Right lobe of liver (tissue), 6 donors: ENCODE results near the gene AIPL1. TPM values are rescaled to one million over a fixed set of nuclear protein-coding genes. Genes with fewer than 3 reads are reported as not detected.
A peak's percentile ranks its signal among the peaks of the same experiment; 100 is the strongest.

Experiments
- ATAC-seq, 4 donors: fragments of 200-7000 bp; cut with Tn5 transposase; one replicate each; pipeline ENCODE4 v1.9.1; 2020; ENCODE audit warnings: mild to moderate bottlenecking in 4 of 4, moderate library complexity in 4 of 4
- DNase-seq, 3 donors: peaks; one replicate each; pipeline ENCODE4 v3.0.0-alpha.2; 2020
- H3K27ac ChIP-seq, 3 donors: fragments of 200-600 bp; one replicate each; pipeline ENCODE4 v1.8.0; 2022
- H3K27me3 ChIP-seq, 2 donors: fragments of 200-600 bp; one replicate each; pipeline ENCODE4 v1.8.0; 2022
- H3K36me3 ChIP-seq, 4 donors: fragments of 200-600 bp; sonication (generic) in 1 of 4; one replicate each; pipeline versions ENCODE4 v1.5.1 to v1.8.0; 2017 to 2022; ENCODE audit warnings: control low read depth in 1 of 4
- H3K4me1 ChIP-seq, 4 donors: fragments of 200-600 bp; sonication (generic) in 1 of 4; one replicate each; pipeline versions ENCODE4 v1.5.1 to v1.8.0; 2017 to 2022; ENCODE audit warnings: control low read depth in 1 of 4
- H3K4me3 ChIP-seq, 3 donors: fragments of 200-600 bp; one replicate each; pipeline ENCODE4 v1.8.0; 2022
- H3K9me3 ChIP-seq, 4 donors: fragments of 200-600 bp; sonication (generic) in 1 of 4; one replicate each; pipeline versions ENCODE4 v1.5.1 to v1.8.0; 2017 to 2022; ENCODE audit warnings: control low read depth in 1 of 4
- CTCF ChIP-seq, 4 donors: fragments of 200-600 bp in 3 of 4; fragments of 450-650 bp in 1 of 4; IDR thresholded peaks; one replicate each; pipeline versions ENCODE4 v1.5.1 to v1.8.0; 2016 to 2022; ENCODE audit warnings: antibody characterized with exemption in 4 of 4, mild to moderate bottlenecking in 2 of 4
- POLR2A ChIP-seq: fragments of 450-650 bp; IDR thresholded peaks from one replicate; pipeline ENCODE4 v1.6.1; 2017; ENCODE audit warnings: antibody characterized with exemption, mild to moderate bottlenecking
- WGBS: methylation state at CpG from one replicate; pipeline ENCODE4 v1.1.6; 2018; ENCODE audit warnings: low coverage, low lambda C conversion rate; ENCODE audit not compliant: insufficient coverage; ENCODE audit errors: missing lambda C conversion rate; 5-methylcytosine and 5-hydroxymethylcytosine counted together
- intact Hi-C, 2 donors: fragments of 100-400 bp; cut with DNase I; formaldehyde crosslinking; loops; one replicate each; pipeline versions ENCODE4 v1.11.2 to v1.14.1; 2022
- total RNA-seq, 6 experiments: library from RNA; depleted of rRNA in 2 of 6; stranded (reverse); fragments of >200 nt in 2 of 6; fragmentation: NEBNext Ultra II Directional in 3 of 6; extraction: Animal tissue kit (Norgen Biotek cat#: 25700) in 3 of 6; gene quantifications; one replicate each; pipeline versions ENCODE4 v1.1.0 to v1.2.4, GENCODE V29; 2016 to 2023
- donor health status: DM: no; HTN: yes; CAD: no.
- donor health status: DM: no; HTN: no; CAD: no.
- donor health status: DM: no; HTN: no; CAD: no.
- donor health status: DM: no; HTN: yes; CAD: no.
- donor health status: DM: no; HTN: yes; CAD: no.

The AIPL1 gene
- total RNA-seq, 6 experiments from 2014 or later: not detected

GRCh38 chr17:6430769-6431168 is 4.2 kb downstream of the AIPL1 start:
- no peaks in the 10 kb centered on the region for H3K4me1 ChIP-seq
- no peaks in the 10 kb centered on the region for H3K36me3 ChIP-seq
- DNase-seq (no peak), ATAC-seq (no peak)
- intact Hi-C loops: no loop called here
- TF ChIP-seq POLR2A: no peak
- peak in 1 of 4 donors; percentile 14 for TF ChIP-seq CTCF (IDR thresholded peaks at IDR 0.05)
- H3K27me3 ChIP-seq: no peaks in the 10 kb centered on the region
- no peak overlapping the region for H3K27ac ChIP-seq
- H3K4me3 ChIP-seq: no peak overlapping the region
- no peaks in the 10 kb centered on the region for H3K9me3 ChIP-seq

- WGBS: no CpG with 5 or more reads among the region's 7 CpGs
- H3K36me3 ChIP-seq: no peaks in the 10 kb centered on the region
- H3K4me1 ChIP-seq: no peaks in the 10 kb centered on the region
- H3K27me3 ChIP-seq: no peaks in the 10 kb centered on the region
- TF ChIP-seq CTCF (IDR thresholded peaks at IDR 0.05): no peak
- no peak for TF ChIP-seq POLR2A
- ATAC-seq (no peak), DNase-seq (no peak)
- intact Hi-C loops: loop anchor here in 1 of 2 donors (5.0 kb wide), 1 partner anchor 842 kb away; no protein-coding TSS in a partner anchor
- no peak overlapping the region for H3K4me3 ChIP-seq
- no peaks in the 10 kb centered on the region for H3K9me3 ChIP-seq
- H3K27ac ChIP-seq: no peak overlapping the region
Measured at GRCh38 chr17:6429266-6429665, 5.7 kb downstream of the AIPL1 start.

DNA sequence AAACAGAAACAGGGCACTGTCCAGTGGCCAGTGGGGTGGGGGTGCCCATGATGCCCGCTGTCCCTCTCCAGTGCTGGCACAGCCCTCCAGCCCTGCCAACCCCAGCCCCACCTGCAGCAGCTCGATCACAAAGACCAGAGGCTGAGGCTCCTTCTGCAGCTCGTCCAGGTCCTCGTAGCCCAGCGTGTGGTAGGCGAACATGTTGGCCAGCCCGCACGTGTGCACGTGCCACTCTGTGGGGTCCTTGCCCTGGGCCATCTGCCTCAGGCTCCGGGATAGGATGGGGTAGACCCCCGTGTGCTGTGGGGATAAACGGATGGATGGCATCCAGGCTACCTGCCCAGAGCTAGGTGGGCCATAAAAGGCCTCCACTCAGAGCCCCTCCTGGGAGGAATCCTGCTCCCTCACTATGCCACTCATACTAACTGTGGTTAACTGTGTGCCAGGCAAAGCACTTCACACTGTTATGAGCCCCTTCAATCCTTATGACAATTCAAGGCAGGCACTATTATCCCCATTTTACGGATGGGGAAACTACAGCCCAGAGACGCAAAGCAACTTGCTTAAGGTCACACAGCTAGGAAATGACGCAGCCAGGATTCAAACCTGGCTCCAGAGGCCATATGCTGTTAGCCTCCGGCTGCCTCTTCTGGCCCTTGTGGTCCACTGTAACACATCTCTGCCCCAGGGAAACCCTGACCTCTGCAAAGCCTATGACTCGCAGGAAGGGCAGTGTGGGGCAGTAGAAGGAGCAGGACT is 6.5 kb downstream of the AIPL1 start:
- intact Hi-C loops: loop anchor here in 1 of 2 donors (5.0 kb wide), 1 partner anchor 841 kb away; no protein-coding TSS in a partner anchor
- no peak for DNase-seq
- WGBS: 81% methylated on average over 7 of the region's 17 CpGs

GRCh38 chr17:6427279-6427781 is 7.6 kb downstream of the AIPL1 start:
- no peaks in the 10 kb centered on the region for H3K4me1 ChIP-seq
- ATAC-seq: peak in 2 of 4 donors; percentile 32 to 47
- 46% methylated on average over 7 of the region's 7 CpGs for WGBS
- H3K4me3 ChIP-seq: no peak overlapping the region
- no peak overlapping the region for H3K27ac ChIP-seq
- no peak for TF ChIP-seq CTCF (IDR thresholded peaks at IDR 0.05)
- no peak for TF ChIP-seq POLR2A
- no peak for DNase-seq
- H3K36me3 ChIP-seq: no peaks in the 10 kb centered on the region
- no peaks in the 10 kb centered on the region for H3K9me3 ChIP-seq
- intact Hi-C loops: loop anchor here in 1 of 2 donors (5.0 kb wide), 1 partner anchor 840 kb away; no protein-coding TSS in a partner anchor
- no peaks in the 10 kb centered on the region for H3K27me3 ChIP-seq

More for the DNA sequence above, 6.5 kb downstream of the AIPL1 start:
- Histone ChIP-seq H3K27ac (no peak overlapping the region), H3K4me3 (no peak overlapping the region), H3K9me3 (no peaks in the 10 kb centered on the region), H3K36me3 (no peaks in the 10 kb centered on the region), H3K27me3 (no peaks in the 10 kb centered on the region), H3K4me1 (no peaks in the 10 kb centered on the region)
- ATAC-seq: no peak
- TF ChIP-seq POLR2A (no peak), CTCF (IDR thresholded peaks at IDR 0.05) (no peak)
